DMS53 (cell line): ENCODE measurements around the gene GNPNAT1.

Source experiments
- DNase-seq: peaks from one replicate; lab custom pipeline; 2025; lab: John Stamatoyannopoulos, UW

GNPNAT1 gene

GRCh38 chr14:52791223-52792096 lies at the start of gene GNPNAT1:
Gene GNPNAT1, minus strand, starts transcription at chr14:52791607. Its CDS starts 6,957 bp downstream, at chr14:52784650.
- peak; percentile 96 for DNase-seq

- DNase-seq, result peak; percentile 13
Measured at GRCh38 chr14:52840877-52841276, 49.5 kb upstream of the GNPNAT1 start.

- no peak for DNase-seq
Measured at GRCh38 chr14:52837451-52837850, 46.0 kb upstream of the GNPNAT1 start.

GRCh38 chr14:52836063-52836462 lies 44.7 kb upstream of the GNPNAT1 start:
- DNase-seq, result no peak

GRCh38 chr14:52835122-52835903 lies 43.9 kb upstream of the GNPNAT1 start:
- DNase-seq, result peak; percentile 6

GRCh38 chr14:52834440-52834842 lies 43.0 kb upstream of the GNPNAT1 start:
- DNase-seq, result peak; percentile 41

- DNase-seq, result no peak
Measured at GRCh38 chr14:52833891-52834290, 42.5 kb upstream of the GNPNAT1 start.

GRCh38 chr14:52829527-52830185 lies 38.2 kb upstream of the GNPNAT1 start:
- no peak for DNase-seq

GRCh38 chr14:52827426-52827825 lies 36.0 kb upstream of the GNPNAT1 start:
- no peak for DNase-seq

- no peak for DNase-seq
Measured at GRCh38 chr14:52825085-52825484, 33.7 kb upstream of the GNPNAT1 start.

- DNase-seq, result no peak
Measured at GRCh38 chr14:52824462-52824861, 33.1 kb upstream of the GNPNAT1 start.

GRCh38 chr14:52821805-52822250 lies 30.4 kb upstream of the GNPNAT1 start:
- DNase-seq, result no peak

- no peak for DNase-seq
Measured at GRCh38 chr14:52808101-52808500, 16.7 kb upstream of the GNPNAT1 start.

- no peak for DNase-seq
Measured at GRCh38 chr14:52806115-52806514, 14.7 kb upstream of the GNPNAT1 start.

- DNase-seq, result no peak
Measured at GRCh38 chr14:52802597-52802996, 11.2 kb upstream of the GNPNAT1 start.

GRCh38 chr14:52801014-52801712 lies 9.8 kb upstream of the GNPNAT1 start:
- peak; percentile 11 for DNase-seq

GRCh38 chr14:52798826-52799225 lies 7.4 kb upstream of the GNPNAT1 start:
- DNase-seq, result no peak

- no peak for DNase-seq
Measured at GRCh38 chr14:52797653-52798052, 6.2 kb upstream of the GNPNAT1 start.

GRCh38 chr14:52793061-52793460 lies 1.7 kb upstream of the GNPNAT1 start:
- no peak for DNase-seq

- no peak for DNase-seq
Measured at GRCh38 chr14:52792097-52792415, 649 bp upstream of the GNPNAT1 start.

GRCh38 chr14:52790756-52791222 lies 618 bp downstream of the GNPNAT1 start:
- DNase-seq, result no peak
